Measurements from ENCODE around the gene CD28. TPM values are rescaled to one million over a fixed set of nuclear protein-coding genes. Genes with fewer than 3 reads are reported as not detected.
"Not testable (repeated sequence)": the region's sequence is repeated elsewhere in the genome, so short reads cannot be mapped to it uniquely, and the experiment has no call there.

The CD28 gene
- total RNA-seq, 1 donor from 2014 or later = 0.05 TPM

DNA sequence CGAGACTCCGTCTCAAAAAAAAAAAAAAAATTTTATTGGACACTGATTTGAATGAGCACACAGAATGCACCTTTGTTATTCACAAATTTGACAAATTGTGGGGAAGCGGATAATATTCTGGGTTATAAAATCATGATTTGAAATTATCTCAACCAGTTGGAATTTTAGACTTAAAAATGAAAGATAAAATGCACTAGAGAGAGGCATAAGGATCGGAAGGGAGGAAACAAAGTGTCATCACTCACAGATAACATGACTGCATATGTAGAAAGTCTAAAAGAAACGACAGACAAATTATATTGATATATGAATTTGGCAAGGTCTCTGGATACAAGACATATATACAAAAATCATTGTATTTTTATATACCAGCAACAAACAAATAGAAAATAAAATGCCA is 70.6 kb downstream of the CD28 start:
- TF ChIP-seq, protein P1, sequence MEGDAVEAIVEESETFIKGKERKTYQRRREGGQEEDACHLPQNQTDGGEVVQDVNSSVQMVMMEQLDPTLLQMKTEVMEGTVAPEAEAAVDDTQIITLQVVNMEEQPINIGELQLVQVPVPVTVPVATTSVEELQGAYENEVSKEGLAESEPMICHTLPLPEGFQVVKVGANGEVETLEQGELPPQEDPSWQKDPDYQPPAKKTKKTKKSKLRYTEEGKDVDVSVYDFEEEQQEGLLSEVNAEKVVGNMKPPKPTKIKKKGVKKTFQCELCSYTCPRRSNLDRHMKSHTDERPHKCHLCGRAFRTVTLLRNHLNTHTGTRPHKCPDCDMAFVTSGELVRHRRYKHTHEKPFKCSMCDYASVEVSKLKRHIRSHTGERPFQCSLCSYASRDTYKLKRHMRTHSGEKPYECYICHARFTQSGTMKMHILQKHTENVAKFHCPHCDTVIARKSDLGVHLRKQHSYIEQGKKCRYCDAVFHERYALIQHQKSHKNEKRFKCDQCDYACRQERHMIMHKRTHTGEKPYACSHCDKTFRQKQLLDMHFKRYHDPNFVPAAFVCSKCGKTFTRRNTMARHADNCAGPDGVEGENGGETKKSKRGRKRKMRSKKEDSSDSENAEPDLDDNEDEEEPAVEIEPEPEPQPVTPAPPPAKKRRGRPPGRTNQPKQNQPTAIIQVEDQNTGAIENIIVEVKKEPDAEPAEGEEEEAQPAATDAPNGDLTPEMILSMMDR (IDR thresholded peaks at IDR 0.05) = no peak
- peaks cover 37% of the 10 kb centered on the region for H3K4me1 Mint-ChIP-seq (ENCODE audit: low read depth)
- H3K9me3 Mint-ChIP-seq (ENCODE audit: low read depth) = no peaks in the 10 kb centered on the region
- H3K27ac Mint-ChIP-seq (ENCODE audit: unreplicated experiment) = no peak overlapping the region
- no peak overlapping the region for H3K4me3 Mint-ChIP-seq (ENCODE audit: unreplicated experiment)
- H3K36me3 Mint-ChIP-seq (ENCODE audit: low read depth) = no peaks in the 10 kb centered on the region
- no peaks in the 10 kb centered on the region for H3K27me3 Mint-ChIP-seq (ENCODE audit: low read depth)
- DNase-seq (ENCODE audit: low spot score) = no peak

DNA sequence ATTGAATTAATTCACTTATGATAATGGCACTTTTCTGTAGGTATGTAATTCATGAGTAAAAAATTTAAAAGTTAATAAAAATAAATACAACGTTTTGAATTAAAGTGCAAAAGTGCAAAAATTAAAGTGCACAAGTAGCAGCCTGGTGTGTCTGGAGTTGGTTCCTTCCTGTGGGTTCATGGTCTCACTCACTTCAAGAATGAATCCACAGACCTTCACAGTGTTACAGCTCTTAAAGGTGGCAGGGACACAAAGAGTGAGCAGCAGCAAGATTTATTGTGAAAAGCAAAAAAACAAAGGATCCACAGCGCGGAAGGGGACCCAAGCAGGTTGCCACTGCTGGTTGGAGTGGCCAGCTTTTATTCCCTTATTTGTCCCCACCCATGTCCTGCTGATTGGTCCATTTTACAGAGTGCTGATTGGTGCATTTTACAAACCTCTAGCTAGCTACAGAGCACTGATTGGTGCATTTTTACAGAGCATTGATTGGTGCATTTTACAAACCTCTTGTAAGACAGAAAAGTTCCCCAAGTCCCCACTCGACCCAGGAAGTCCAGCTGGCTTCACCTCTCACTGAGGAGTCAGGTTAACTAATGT is 73.1 kb downstream of the CD28 start:
- not testable (repeated sequence) for H3K36me3 Mint-ChIP-seq (ENCODE audit: low read depth); DNase-seq (ENCODE audit: low spot score); H3K9me3 Mint-ChIP-seq (ENCODE audit: low read depth); H3K27ac Mint-ChIP-seq (ENCODE audit: unreplicated experiment); H3K27me3 Mint-ChIP-seq (ENCODE audit: low read depth); H3K4me3 Mint-ChIP-seq (ENCODE audit: unreplicated experiment)
- H3K4me1 Mint-ChIP-seq (ENCODE audit: low read depth) = peaks cover 44% of the 10 kb centered on the region

DNA sequence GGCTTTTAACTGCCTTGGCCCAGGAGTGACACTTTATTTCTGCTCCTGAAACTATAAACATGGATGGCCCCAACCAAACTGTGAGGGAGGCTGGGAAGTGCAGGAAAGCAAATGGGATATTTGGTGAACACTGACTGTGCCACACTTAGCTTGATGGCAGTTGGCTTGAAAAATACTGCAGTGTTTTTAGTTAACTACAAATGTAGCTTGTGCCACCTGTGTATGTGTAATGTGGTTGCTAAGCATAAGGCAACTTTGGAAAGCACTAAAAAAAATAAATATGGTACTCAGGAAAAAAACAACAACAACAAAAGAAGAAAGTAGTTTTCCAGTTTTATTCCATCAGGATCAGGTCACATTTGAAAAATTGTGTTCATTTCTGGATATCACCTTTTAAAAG is 73.8 kb downstream of the CD28 start:
- H3K27ac Mint-ChIP-seq (ENCODE audit: unreplicated experiment) = no peak overlapping the region
- H3K9me3 Mint-ChIP-seq (ENCODE audit: low read depth) = no peaks in the 10 kb centered on the region
- H3K27me3 Mint-ChIP-seq (ENCODE audit: low read depth) = no peaks in the 10 kb centered on the region
- H3K4me1 Mint-ChIP-seq (ENCODE audit: low read depth) = peaks cover 41% of the 10 kb centered on the region
- no peak for DNase-seq (ENCODE audit: low spot score)
- TF ChIP-seq, protein P1 (IDR thresholded peaks at IDR 0.05) = no peak
- no peak overlapping the region for H3K4me3 Mint-ChIP-seq (ENCODE audit: unreplicated experiment)
- H3K36me3 Mint-ChIP-seq (ENCODE audit: low read depth) = no peaks in the 10 kb centered on the region

DNA sequence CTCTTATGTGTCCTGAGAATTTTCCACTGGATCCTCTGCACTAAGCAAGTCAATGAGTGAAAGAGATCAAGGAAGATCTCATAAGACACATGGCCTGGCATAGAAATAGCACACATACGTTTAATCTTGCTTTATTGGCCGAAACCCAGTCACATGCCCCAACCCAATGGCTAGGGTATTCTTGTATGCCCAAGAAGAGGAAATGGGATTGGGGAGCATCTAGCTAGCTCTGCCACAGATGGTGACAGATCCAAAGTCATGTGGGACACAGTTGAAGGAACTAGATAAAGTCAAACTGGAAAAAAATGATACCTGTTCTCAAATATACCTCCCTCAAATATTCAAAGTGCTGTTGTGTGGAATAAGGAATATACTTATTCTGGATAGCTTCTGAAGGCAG is 74.7 kb downstream of the CD28 start:
- TF ChIP-seq, protein P1 (IDR thresholded peaks at IDR 0.05) = no peak
- Mint-ChIP-seq H3K4me3 (ENCODE audit: unreplicated experiment) (no peak overlapping the region), H3K27me3 (ENCODE audit: low read depth) (no peaks in the 10 kb centered on the region)

DNA sequence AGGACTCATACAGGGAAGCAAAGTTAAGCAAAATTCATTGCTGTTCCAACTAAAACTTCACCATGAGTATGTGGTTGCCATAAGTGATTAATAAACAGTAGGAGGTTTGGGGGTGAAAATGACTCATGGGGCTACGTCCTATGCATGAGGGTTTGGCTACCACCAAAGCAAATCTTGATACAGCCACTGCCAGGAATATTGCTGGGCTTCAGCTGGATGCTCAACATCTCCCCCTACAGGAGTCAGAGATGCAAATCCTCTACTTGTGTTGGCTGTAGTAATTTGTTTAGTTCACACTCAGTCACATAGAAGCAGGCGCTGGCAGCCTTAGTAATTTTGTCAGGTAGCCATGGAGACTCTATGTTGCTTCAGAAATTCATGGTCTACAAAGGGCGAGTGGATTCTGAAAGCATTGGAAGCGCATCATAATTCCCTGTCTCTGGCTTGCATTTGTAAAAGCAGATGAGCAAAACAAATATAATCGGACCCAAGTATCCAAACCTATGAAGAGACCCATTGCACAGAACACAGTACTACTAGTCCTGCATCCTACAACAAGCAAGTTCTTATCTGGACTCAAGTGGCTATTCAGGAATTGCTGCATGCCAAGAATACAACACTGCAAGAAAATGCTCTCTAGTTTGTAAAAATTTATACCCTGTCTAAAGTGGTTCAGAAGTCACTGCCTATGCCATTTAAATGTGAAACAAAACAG is 76.0 kb downstream of the CD28 start:
- H3K27me3 Mint-ChIP-seq (ENCODE audit: low read depth) = no peaks in the 10 kb centered on the region
- TF ChIP-seq, protein P1 (IDR thresholded peaks at IDR 0.05) = peak; percentile 84
- no peaks in the 10 kb centered on the region for H3K36me3 Mint-ChIP-seq (ENCODE audit: low read depth)
- H3K4me1 Mint-ChIP-seq (ENCODE audit: low read depth) = peaks cover 48% of the 10 kb centered on the region
- no peak for DNase-seq (ENCODE audit: low spot score)
- H3K9me3 Mint-ChIP-seq (ENCODE audit: low read depth) = no peaks in the 10 kb centered on the region
- H3K27ac Mint-ChIP-seq (ENCODE audit: unreplicated experiment) = peak overlapping the region; percentile 49
- no peak overlapping the region for H3K4me3 Mint-ChIP-seq (ENCODE audit: unreplicated experiment)

More for the DNA sequence above, 74.7 kb downstream of the CD28 start:
- H3K4me1 Mint-ChIP-seq (ENCODE audit: low read depth) = peaks cover 37% of the 10 kb centered on the region
- no peaks in the 10 kb centered on the region for H3K36me3 Mint-ChIP-seq (ENCODE audit: low read depth)
- no peak overlapping the region for H3K27ac Mint-ChIP-seq (ENCODE audit: unreplicated experiment)
- H3K9me3 Mint-ChIP-seq (ENCODE audit: low read depth) = no peaks in the 10 kb centered on the region
- DNase-seq (ENCODE audit: low spot score) = no peak
